ENCODE results near the gene RFC5. TPM values are rescaled to one million over a fixed set of nuclear protein-coding genes. Genes with fewer than 3 reads are reported as not detected.

RFC5 gene
- total RNA-seq, 1 experiment from 2014 or later = 50.4 TPM

DNA sequence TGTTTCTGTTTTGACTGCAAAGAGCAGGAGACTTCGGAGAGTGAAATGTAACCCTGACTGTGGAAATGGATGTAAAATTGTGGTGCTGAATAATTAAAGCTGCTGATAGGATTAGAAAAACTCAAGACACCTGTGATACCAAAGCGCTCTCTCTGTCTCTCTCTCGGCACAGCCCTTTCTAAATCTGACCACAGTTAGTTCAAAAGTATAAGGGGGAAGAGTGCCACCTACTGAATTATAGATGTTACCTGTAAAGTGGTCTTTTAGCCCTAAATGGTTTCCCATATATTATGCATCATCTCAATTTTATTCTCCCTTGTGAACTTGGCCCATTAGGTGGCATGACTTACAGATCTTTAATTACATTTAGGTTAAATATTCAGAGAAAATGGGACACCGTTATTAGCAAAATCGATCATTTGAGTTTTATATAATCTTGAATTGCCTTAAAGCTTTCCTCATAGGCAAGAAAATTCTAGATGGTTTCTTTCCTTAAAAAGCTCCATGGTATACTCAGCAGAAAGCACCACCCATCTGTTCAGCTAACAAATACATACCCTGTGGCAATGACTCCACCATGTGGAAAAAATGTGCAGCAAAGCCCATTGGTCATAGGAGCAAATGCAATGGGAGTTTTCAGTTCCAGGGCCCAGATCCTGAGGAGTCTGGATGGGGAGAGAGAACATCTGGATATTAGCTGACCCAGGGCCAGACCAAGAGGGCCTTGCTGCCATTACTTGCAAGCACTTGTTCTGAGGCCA is 18.1 kb downstream of the RFC5 start:
- H2BK20ac ChIP-seq (ENCODE audit: low read depth, low read length, poor library complexity, severe bottlenecking) = no peak overlapping the region
- TF ChIP-seq, protein P1, sequence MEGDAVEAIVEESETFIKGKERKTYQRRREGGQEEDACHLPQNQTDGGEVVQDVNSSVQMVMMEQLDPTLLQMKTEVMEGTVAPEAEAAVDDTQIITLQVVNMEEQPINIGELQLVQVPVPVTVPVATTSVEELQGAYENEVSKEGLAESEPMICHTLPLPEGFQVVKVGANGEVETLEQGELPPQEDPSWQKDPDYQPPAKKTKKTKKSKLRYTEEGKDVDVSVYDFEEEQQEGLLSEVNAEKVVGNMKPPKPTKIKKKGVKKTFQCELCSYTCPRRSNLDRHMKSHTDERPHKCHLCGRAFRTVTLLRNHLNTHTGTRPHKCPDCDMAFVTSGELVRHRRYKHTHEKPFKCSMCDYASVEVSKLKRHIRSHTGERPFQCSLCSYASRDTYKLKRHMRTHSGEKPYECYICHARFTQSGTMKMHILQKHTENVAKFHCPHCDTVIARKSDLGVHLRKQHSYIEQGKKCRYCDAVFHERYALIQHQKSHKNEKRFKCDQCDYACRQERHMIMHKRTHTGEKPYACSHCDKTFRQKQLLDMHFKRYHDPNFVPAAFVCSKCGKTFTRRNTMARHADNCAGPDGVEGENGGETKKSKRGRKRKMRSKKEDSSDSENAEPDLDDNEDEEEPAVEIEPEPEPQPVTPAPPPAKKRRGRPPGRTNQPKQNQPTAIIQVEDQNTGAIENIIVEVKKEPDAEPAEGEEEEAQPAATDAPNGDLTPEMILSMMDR (conservative IDR thresholded peaks at IDR 0.05) = peak; percentile 54
- peaks cover 39 to 90% (median 80%) of the 10 kb centered on the region in 3 experiments for H3K36me3 Mint-ChIP-seq (ENCODE audit: insufficient read depth in 1 of 3, low read depth in 3 of 3)

More for the DNA sequence above, 18.1 kb downstream of the RFC5 start:
- Histone ChIP-seq H2BK12ac (ENCODE audit: insufficient read length, low read depth, low read length) (no peak overlapping the region), H3K4ac (ENCODE audit: low read depth, low read length) (no peak overlapping the region), H4K8ac (replicated peaks; ENCODE audit: insufficient read length, low read depth, low read length) (no peak overlapping the region), H3K79me1 (ENCODE audit: insufficient read depth, low read depth, low read length, poor library complexity, severe bottlenecking) (no peaks in the 10 kb centered on the region), H4K20me1 (ENCODE audit: control insufficient read depth, insufficient read depth, insufficient read length) (no peaks in the 10 kb centered on the region), H3K27ac (ENCODE audit: insufficient read length, low read depth, low read length) (no peak overlapping the region), H2BK120ac (ENCODE audit: low read depth, low read length, poor library complexity, severe bottlenecking) (no peak overlapping the region), H4K91ac (ENCODE audit: insufficient read length, low read depth, low read length) (no peak overlapping the region), H3K9ac (ENCODE audit: extremely low read depth, insufficient read length, low read length) (no peak overlapping the region), H3K23me2 (ENCODE audit: insufficient read length, low read depth, low read length, poor library complexity, severe bottlenecking) (no peaks in the 10 kb centered on the region), H3K56ac (ENCODE audit: insufficient read length, low read depth, low read length) (no peak overlapping the region), H2BK5ac (ENCODE audit: insufficient read length, low read length) (no peak overlapping the region), H3K79me2 (ENCODE audit: insufficient read depth, low read length) (no peaks in the 10 kb centered on the region; the same call in 1 of the 2 replicates), H2BK15ac (ENCODE audit: low read depth, low read length) (no peak overlapping the region), H3K4me2 (ENCODE audit: insufficient read depth, insufficient read length, low read length) (no peak overlapping the region), H3K4me1 (ENCODE audit: insufficient read depth, low read length) (no peaks in the 10 kb centered on the region), H2AFZ (ENCODE audit: low read length) (no peak overlapping the region), H3K9me3 (ENCODE audit: control insufficient read depth, low read depth, low read length) (no peaks in the 10 kb centered on the region), H3K27me3 (ENCODE audit: insufficient read depth, low read length) (no peaks in the 10 kb centered on the region), H3T11ph (ENCODE audit: low read length) (no peak overlapping the region), H3K18ac (ENCODE audit: insufficient read length, low read depth, low read length) (no peak overlapping the region), H3K23ac (ENCODE audit: insufficient read length, low read depth, low read length) (no peak overlapping the region), H3K14ac (ENCODE audit: insufficient read depth, low read length) (no peak overlapping the region), H4K5ac (ENCODE audit: insufficient read length, low read depth, low read length) (no peak overlapping the region), H2AK5ac (ENCODE audit: insufficient read length, low read length) (no peak overlapping the region)
- H3K4me1 Mint-ChIP-seq = peaks cover 0 to 13% of the 10 kb centered on the region in 2 experiments; a peak in 2 of 4 replicates
- DNase-seq = peak; percentile 55
- no peaks in the 10 kb centered on the region for H3K27me3 Mint-ChIP-seq (ENCODE audit: low read depth)
- H3K9me3 Mint-ChIP-seq = no peaks in the 10 kb centered on the region; a peak in 1 of 5 replicates
- H3K27ac Mint-ChIP-seq = peak overlapping the region; percentile 45 to 68 (median 59); a peak in 4 of 7 replicates
- no peak overlapping the region for H3K4me3 Mint-ChIP-seq
- whole genome bisulfite sequencing (ENCODE audit: extremely low coverage, insufficient read length, low lambda C conversion rate) = no CpG with 5 or more reads among the region's 5 CpGs

Measured in H9 (cell line).